Stimulated activated CD8-positive, alpha-beta memory T cell treated with anti-CD3 and anti-CD28 coated beads, Interleukin-15, amount 100 ng/mL, for 1 hour (primary cell): ENCODE results near the gene NOC3L.

Experiments used
- DNase-seq: peaks from one replicate; pipeline ENCODE4 v3.0.0-alpha.2; 2020; ENCODE audit warnings: low read depth

The NOC3L gene

GRCh38 chr10:94303929-94304328, 58.8 kb downstream of the NOC3L start:
- no peak for DNase-seq

- DNase-seq, result no peak
Measured at GRCh38 chr10:94300042-94300441, 62.7 kb downstream of the NOC3L start.

GRCh38 chr10:94299417-94299816, 63.3 kb downstream of the NOC3L start:
- DNase-seq, result no peak

GRCh38 chr10:94294168-94294567, 68.6 kb downstream of the NOC3L start:
- DNase-seq, result no peak

GRCh38 chr10:94293354-94293753, 69.4 kb downstream of the NOC3L start:
- no peak for DNase-seq

- DNase-seq, result no peak
Measured at GRCh38 chr10:94292434-94293090, 70.2 kb downstream of the NOC3L start.

- DNase-seq, result no peak
Measured at GRCh38 chr10:94288361-94289101, 74.2 kb downstream of the NOC3L start.

GRCh38 chr10:94287336-94287735, 75.4 kb downstream of the NOC3L start:
- DNase-seq, result no peak

GRCh38 chr10:94286901-94287300, 75.8 kb downstream of the NOC3L start:
- no peak for DNase-seq

GRCh38 chr10:94285271-94285670, 77.5 kb downstream of the NOC3L start:
- DNase-seq, result no peak
